Testis (tissue), 2 donors: Measurements from ENCODE around the gene MYO5B.

ENCODE experiments used
- CTCF ChIP-seq, 3 experiments: fragments of 450-650 bp in 2 of 3; fragments of 200-600 bp in 1 of 3; sonication (generic) in 1 of 3; IDR thresholded peaks; one replicate each; pipeline ENCODE4 v1.5.1; 2016 to 2019; ENCODE audit warnings: antibody characterized with exemption in 3 of 3, mild to moderate bottlenecking in 2 of 3, moderate library complexity in 1 of 3
- POLR2A ChIP-seq: fragments of 450-650 bp; IDR thresholded peaks from one replicate; pipeline ENCODE4 v1.6.1; 2017; ENCODE audit warnings: antibody characterized with exemption, mild to moderate bottlenecking, moderate library complexity

GRCh38 chr18:50162486-50163304, 32.3 kb downstream of the MYO5B start:
- TF ChIP-seq CTCF (IDR thresholded peaks at IDR 0.05) (no peak), POLR2A (no peak)
